ENCODE data around the gene ARAP1. TPM values are rescaled to one million over a fixed set of nuclear protein-coding genes. Genes with fewer than 3 reads are reported as not detected.

ARAP1 gene
- total RNA-seq, 2 experiments from 2014 or later, result 65.7 to 69.8 TPM

- CTCF ChIA-PET, result interaction anchor here (1.2 kb wide), 1 partner anchor 73 kb away, joined by 4 read pairs; the partner anchor contains the start of gene STARD10
- H3K36me3 Mint-ChIP-seq (ENCODE audit: low read depth), result peaks cover 48% of the 10 kb centered on the region
- H3K4me3 Mint-ChIP-seq, result peak overlapping the region; percentile 91
- Histone ChIP-seq H3K27ac (ENCODE audit: low read depth in 1 of 2, low read length in 2 of 2) (peak overlapping the region; percentile 1 to 72), H3K9me3 (ENCODE audit: control insufficient read depth in 1 of 2, insufficient read depth in 1 of 2, low read length in 2 of 2) (no peaks in the 10 kb centered on the region), H3K4me1 (ENCODE audit: insufficient read depth, low read length) (peaks cover 85% of the 10 kb centered on the region), H3K36me3 (ENCODE audit: insufficient read depth, low read length) (peaks cover 41% of the 10 kb centered on the region), H3K4me3 (ENCODE audit: low read length) (peak overlapping the region; percentile 83), H3K27me3 (ENCODE audit: control insufficient read depth in 1 of 2, insufficient read depth in 2 of 2, low read length in 2 of 2) (no peaks in the 10 kb centered on the region)
- intact Hi-C loops (cut with DNase I, micrococcal nuclease), result no loop called here
- peaks cover 72% of the 10 kb centered on the region for H3K4me1 Mint-ChIP-seq (ENCODE audit: low read depth)
- H3K9me3 Mint-ChIP-seq, result no peaks in the 10 kb centered on the region
- POLR2A ChIA-PET, result interaction anchor here (0.6 kb wide), 1 partner anchor 419 kb away, joined by 3 read pairs; no protein-coding TSS in a partner anchor
- peak overlapping the region; percentile 90 for H3K27ac Mint-ChIP-seq
- DNase-seq (no peak), ATAC-seq (ENCODE audit: poor library complexity) (no peak)
- TF ChIP-seq, protein P1, sequence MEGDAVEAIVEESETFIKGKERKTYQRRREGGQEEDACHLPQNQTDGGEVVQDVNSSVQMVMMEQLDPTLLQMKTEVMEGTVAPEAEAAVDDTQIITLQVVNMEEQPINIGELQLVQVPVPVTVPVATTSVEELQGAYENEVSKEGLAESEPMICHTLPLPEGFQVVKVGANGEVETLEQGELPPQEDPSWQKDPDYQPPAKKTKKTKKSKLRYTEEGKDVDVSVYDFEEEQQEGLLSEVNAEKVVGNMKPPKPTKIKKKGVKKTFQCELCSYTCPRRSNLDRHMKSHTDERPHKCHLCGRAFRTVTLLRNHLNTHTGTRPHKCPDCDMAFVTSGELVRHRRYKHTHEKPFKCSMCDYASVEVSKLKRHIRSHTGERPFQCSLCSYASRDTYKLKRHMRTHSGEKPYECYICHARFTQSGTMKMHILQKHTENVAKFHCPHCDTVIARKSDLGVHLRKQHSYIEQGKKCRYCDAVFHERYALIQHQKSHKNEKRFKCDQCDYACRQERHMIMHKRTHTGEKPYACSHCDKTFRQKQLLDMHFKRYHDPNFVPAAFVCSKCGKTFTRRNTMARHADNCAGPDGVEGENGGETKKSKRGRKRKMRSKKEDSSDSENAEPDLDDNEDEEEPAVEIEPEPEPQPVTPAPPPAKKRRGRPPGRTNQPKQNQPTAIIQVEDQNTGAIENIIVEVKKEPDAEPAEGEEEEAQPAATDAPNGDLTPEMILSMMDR (IDR thresholded peaks at IDR 0.05), result no peak
- H3K27me3 Mint-ChIP-seq, result no peaks in the 10 kb centered on the region
These were observed 31.4 kb downstream of the ARAP1 start for GRCh38 chr11:72720784-72721183.

- Histone ChIP-seq H3K27me3 (ENCODE audit: control insufficient read depth in 1 of 2, insufficient read depth in 2 of 2, low read length in 2 of 2) (no peaks in the 10 kb centered on the region), H3K36me3 (ENCODE audit: insufficient read depth, low read length) (peaks cover 46% of the 10 kb centered on the region), H3K4me1 (ENCODE audit: insufficient read depth, low read length) (peaks cover 83% of the 10 kb centered on the region), H3K9me3 (ENCODE audit: control insufficient read depth in 1 of 2, insufficient read depth in 1 of 2, low read length in 2 of 2) (no peaks in the 10 kb centered on the region), H3K27ac (ENCODE audit: low read depth in 1 of 2, low read length in 2 of 2) (no peak overlapping the region), H3K4me3 (ENCODE audit: low read length) (peak overlapping the region; percentile 83)
- CTCF ChIA-PET, result interaction anchor here (1.2 kb wide), 1 partner anchor 74 kb away, joined by 4 read pairs; the partner anchor contains the start of gene STARD10
- POLR2A ChIA-PET, result interaction anchor here (0.6 kb wide), 1 partner anchor 420 kb away, joined by 3 read pairs; no protein-coding TSS in a partner anchor
- H3K9me3 Mint-ChIP-seq, result no peaks in the 10 kb centered on the region
- ATAC-seq (ENCODE audit: poor library complexity) (no peak), DNase-seq (no peak)
- TF ChIP-seq, protein P1 (IDR thresholded peaks at IDR 0.05), result no peak
- peaks cover 72% of the 10 kb centered on the region for H3K4me1 Mint-ChIP-seq (ENCODE audit: low read depth)
- no peaks in the 10 kb centered on the region for H3K27me3 Mint-ChIP-seq
- intact Hi-C loops (cut with DNase I, micrococcal nuclease), result no loop called here
- H3K4me3 Mint-ChIP-seq, result peak overlapping the region; percentile 91
- peak overlapping the region; percentile 90 for H3K27ac Mint-ChIP-seq
- peaks cover 46% of the 10 kb centered on the region for H3K36me3 Mint-ChIP-seq (ENCODE audit: low read depth)
These were observed 32.2 kb downstream of the ARAP1 start for GRCh38 chr11:72720047-72720446.

DNA sequence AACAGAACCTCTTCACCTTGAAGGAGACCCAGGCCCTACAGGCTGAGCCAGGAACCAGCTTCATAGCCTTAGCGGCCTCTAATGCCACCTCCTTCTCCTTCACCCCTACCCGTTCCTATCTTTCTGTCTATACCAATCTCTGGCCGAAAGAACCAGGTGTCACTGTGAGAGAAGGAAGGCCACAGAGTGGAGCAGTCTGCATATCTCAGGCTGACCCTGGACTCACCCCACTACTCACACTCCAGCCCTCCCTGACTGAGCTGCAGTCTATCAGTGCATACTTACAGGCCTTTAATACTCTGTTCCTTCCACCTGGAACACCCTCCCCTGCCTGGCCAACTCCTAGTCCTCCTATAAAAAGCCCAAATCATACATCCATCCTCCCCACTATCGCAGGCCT is 32.7 kb downstream of the ARAP1 start:
- ChIA-PET POLR2A (interaction anchor here (1.0 kb wide), 1 partner anchor 423 kb away, joined by 3 read pairs; the partner anchor contains the start of gene FCHSD2), CTCF (interaction anchor here (1.2 to 1.6 kb wide), 2 partner anchors 12 to 75 kb away, joined by 4 read pairs; partner anchors contain the start of gene STARD10)
- H3K9me3 Mint-ChIP-seq, result no peaks in the 10 kb centered on the region
- intact Hi-C loops (cut with DNase I, micrococcal nuclease), result no loop called here
- Histone ChIP-seq H3K4me3 (ENCODE audit: low read length) (peak overlapping the region; percentile 83), H3K27ac (ENCODE audit: low read depth in 1 of 2, low read length in 2 of 2) (no peak overlapping the region), H3K27me3 (ENCODE audit: control insufficient read depth in 1 of 2, insufficient read depth in 2 of 2, low read length in 2 of 2) (no peaks in the 10 kb centered on the region), H3K9me3 (ENCODE audit: control insufficient read depth in 1 of 2, insufficient read depth in 1 of 2, low read length in 2 of 2) (no peaks in the 10 kb centered on the region), H3K36me3 (ENCODE audit: insufficient read depth, low read length) (peaks cover 47% of the 10 kb centered on the region), H3K4me1 (ENCODE audit: insufficient read depth, low read length) (peaks cover 84% of the 10 kb centered on the region)
- peaks cover 49% of the 10 kb centered on the region for H3K36me3 Mint-ChIP-seq (ENCODE audit: low read depth)
- TF ChIP-seq, protein P1 (IDR thresholded peaks at IDR 0.05), result no peak
- no peak for ATAC-seq (ENCODE audit: poor library complexity)
- H3K4me3 Mint-ChIP-seq, result peak overlapping the region; percentile 91
- peak overlapping the region; percentile 90 for H3K27ac Mint-ChIP-seq
- H3K4me1 Mint-ChIP-seq (ENCODE audit: low read depth), result peaks cover 75% of the 10 kb centered on the region
- H3K27me3 Mint-ChIP-seq, result no peaks in the 10 kb centered on the region
- no peak for DNase-seq

Measured in CD4-positive, alpha-beta T cell (primary cell).